Measurements from ENCODE around the gene CPT1C. TPM values are rescaled to one million over a fixed set of nuclear protein-coding genes. Genes with fewer than 3 reads are reported as not detected.

CPT1C gene
- total and polyA plus RNA-seq, 2 experiments from 2014 or later: 6.2 to 6.8 TPM

GRCh38 chr19:49680421-49681351 is 10.2 kb upstream of the CPT1C start:
- Histone ChIP-seq H4K20me1 (ENCODE audit: insufficient read depth, poor library complexity, severe bottlenecking) (peaks cover 32% of the 10 kb centered on the region), H2AFZ (no peak overlapping the region), H3K4me2 (peak overlapping the region; percentile 75), H3K27me3 (no peaks in the 10 kb centered on the region), H3K9me2 (replicated peaks; ENCODE audit: insufficient read depth) (no peaks in the 10 kb centered on the region), H3K9me3 (ENCODE audit: low read depth) (no peaks in the 10 kb centered on the region), H3K4me3 (no peak overlapping the region), H3K4me1 (ENCODE audit: insufficient read depth) (peaks cover 12% of the 10 kb centered on the region), H3K27ac (peak overlapping the region; percentile 75), H3K79me2 (peaks cover 57% of the 10 kb centered on the region), H3K36me3 (replicated peaks; ENCODE audit: insufficient read depth, low read depth) (peaks cover 3% of the 10 kb centered on the region)
- 39% methylated on average over 39 of the region's 40 CpGs for WGBS (ENCODE audit: low lambda C conversion rate, missing lambda C conversion rate)
- DNase-seq (ENCODE audit: low spot score): peak; percentile 96
- no peak for TF ChIP-seq EZH2 (IDR thresholded peaks at IDR 0.05; ENCODE audit: borderline replicate concordance)
- TF ChIP-seq CTCF (IDR thresholded peaks at IDR 0.05; ENCODE audit: poor library complexity): peak; percentile 99

GRCh38 chr19:49681830-49682229 is 9.1 kb upstream of the CPT1C start:
- no peaks in the 10 kb centered on the region for H3K9me2 ChIP-seq (replicated peaks; ENCODE audit: insufficient read depth)
- H3K9me3 ChIP-seq (ENCODE audit: low read depth): no peaks in the 10 kb centered on the region
- no peak overlapping the region for H3K4me3 ChIP-seq
- no peak overlapping the region for H3K27ac ChIP-seq
- no peak for DNase-seq (ENCODE audit: low spot score)
- WGBS (ENCODE audit: low lambda C conversion rate, missing lambda C conversion rate): 97% methylated on average over 19 of the region's 19 CpGs
- peaks cover 12% of the 10 kb centered on the region for H3K4me1 ChIP-seq (ENCODE audit: insufficient read depth)
- peaks cover 3% of the 10 kb centered on the region for H3K36me3 ChIP-seq (replicated peaks; ENCODE audit: insufficient read depth, low read depth)
- no peak overlapping the region for H2AFZ ChIP-seq
- H3K27me3 ChIP-seq: no peaks in the 10 kb centered on the region
- peaks cover 32% of the 10 kb centered on the region for H4K20me1 ChIP-seq (ENCODE audit: insufficient read depth, poor library complexity, severe bottlenecking)
- H3K79me2 ChIP-seq: peaks cover 57% of the 10 kb centered on the region
- TF ChIP-seq CTCF (IDR thresholded peaks at IDR 0.05; ENCODE audit: poor library complexity): no peak
- no peak for TF ChIP-seq EZH2 (IDR thresholded peaks at IDR 0.05; ENCODE audit: borderline replicate concordance)
- no peak for TF ChIP-seq EZH2phosphoT487 (IDR thresholded peaks at IDR 0.05; ENCODE audit: low read depth, severe bottlenecking, unreplicated experiment)
- no peak overlapping the region for H3K4me2 ChIP-seq

- Histone ChIP-seq H3K9me3 (ENCODE audit: low read depth) (no peaks in the 10 kb centered on the region), H3K79me2 (peaks cover 56% of the 10 kb centered on the region), H3K4me2 (no peak overlapping the region), H3K4me3 (no peak overlapping the region), H3K4me1 (ENCODE audit: insufficient read depth) (peaks cover 12% of the 10 kb centered on the region), H2AFZ (no peak overlapping the region), H3K27ac (no peak overlapping the region), H4K20me1 (ENCODE audit: insufficient read depth, poor library complexity, severe bottlenecking) (peaks cover 32% of the 10 kb centered on the region), H3K27me3 (no peaks in the 10 kb centered on the region), H3K9me2 (replicated peaks; ENCODE audit: insufficient read depth) (no peaks in the 10 kb centered on the region), H3K36me3 (replicated peaks; ENCODE audit: insufficient read depth, low read depth) (peaks cover 3% of the 10 kb centered on the region)
- WGBS (ENCODE audit: low lambda C conversion rate, missing lambda C conversion rate): over 99% methylated on average over 8 of the region's 8 CpGs
- DNase-seq (ENCODE audit: low spot score): no peak
- no peak for TF ChIP-seq EZH2phosphoT487 (IDR thresholded peaks at IDR 0.05; ENCODE audit: low read depth, severe bottlenecking, unreplicated experiment)
- no peak for TF ChIP-seq EZH2 (IDR thresholded peaks at IDR 0.05; ENCODE audit: borderline replicate concordance)
- no peak for TF ChIP-seq CTCF (IDR thresholded peaks at IDR 0.05; ENCODE audit: poor library complexity)
Observed at GRCh38 chr19:49682274-49682673, 8.6 kb upstream of the CPT1C start.

Data from hepatocyte (in vitro differentiated cells).